Kidney (tissue), 14 donors: ENCODE measurements around the gene CFD. TPM values are rescaled to one million over a fixed set of nuclear protein-coding genes. Genes with fewer than 3 reads are reported as not detected.

Experiments used
- DNase-seq, 5 donors: peaks; one replicate each; pipeline ENCODE4 v3.0.0-alpha.2; 2013 to 2020
- FAIRE-seq: peaks from 2 replicates; lab custom pipeline; 2012; peaks lifted over from hg19 to GRCh38; lab: Jason Lieb, UNC
- H3K27ac ChIP-seq, 2 donors: one replicate each; pipeline ENCODE4 v1.7.0; 2013; ENCODE audit warnings: low read depth in 2 of 2, low read length in 2 of 2, inconsistent platforms in 1 of 2
- H3K27me3 ChIP-seq: one replicate; pipeline ENCODE4 v1.7.1; 2013; ENCODE audit warnings: low read length, inconsistent platforms; ENCODE audit not compliant: control insufficient read depth, insufficient read depth
- H3K36me3 ChIP-seq, 3 donors: one replicate each; pipeline versions ENCODE4 v1.7.0 to v1.7.1; 2013; ENCODE audit warnings: low read length in 3 of 3, control low read depth in 1 of 3, inconsistent platforms in 1 of 3; ENCODE audit not compliant: insufficient read depth in 3 of 3, control insufficient read depth in 2 of 3
- H3K4me1 ChIP-seq, 3 donors: one replicate each; pipeline versions ENCODE4 v1.7.0 to v1.7.1; 2013; ENCODE audit warnings: low read length in 3 of 3, inconsistent platforms in 1 of 3, low read depth in 1 of 3; ENCODE audit not compliant: control insufficient read depth in 2 of 3, insufficient read depth in 2 of 3
- H3K4me3 ChIP-seq, 3 donors: one replicate each; pipeline versions ENCODE4 v1.7.0 to v1.8.1; 2013; ENCODE audit warnings: low read length in 3 of 3, control low read depth in 1 of 3, inconsistent platforms in 1 of 3
- H3K9ac ChIP-seq, 3 donors: one replicate each; pipeline versions ENCODE4 v1.7.0 to v1.7.1; 2013; ENCODE audit warnings: low read length in 3 of 3, control low read depth in 1 of 3, inconsistent platforms in 1 of 3
- H3K9me3 ChIP-seq, 3 donors: one replicate each; pipeline versions ENCODE4 v1.7.0 to v1.7.1; 2013; ENCODE audit warnings: low read length in 3 of 3, control low read depth in 1 of 3, inconsistent platforms in 1 of 3; ENCODE audit not compliant: control insufficient read depth in 2 of 3, insufficient read depth in 1 of 3
- CTCF ChIP-seq: IDR thresholded peaks from 3 replicates; pipeline ENCODE4 v1.5.1; 2012; ENCODE audit warnings: mild to moderate bottlenecking, moderate library complexity, borderline replicate concordance; ENCODE audit not compliant: insufficient read depth; ENCODE audit errors: extremely low read depth
- intact Hi-C: fragments of 100-400 bp; cut with DNase I; formaldehyde crosslinking; loops from one replicate; pipeline ENCODE4 v1.11.1; 2022
- polyA plus RNA-seq: library from polyadenylated mRNA; stranded (reverse); fragments of 350-450 nt; fragmentation: Illumina TruSeq; extraction: RNeasy Lipid Tissue Mini Kit (QIAGEN cat#74804); gene quantifications from one replicate; pipeline ENCODE4 v1.2.3, GENCODE V29; 2014; ENCODE audit warnings: low read depth, low replicate concordance; ENCODE audit not compliant: insufficient read depth
- total RNA-seq: library from RNA; stranded (reverse); fragmentation: NEBNext Ultra II Directional; extraction: Animal tissue kit (Norgen Biotek cat#: 25700); gene quantifications from one replicate; pipeline ENCODE4 v1.2.1, GENCODE V29; 2021
- donor health status: control.
- donor health status: control.
- donor health status: control.
- donor health status: control.
- donor health status: control.
- donor health status: DM: yes; HTN: yes; CAD: no.
- donor health status: Normal renal cell carcinoma (clear cell type).

Gene CFD
- total and polyA plus RNA-seq, 2 donors from 2014 or later, result 4.6 to 35.1 TPM

- DNase-seq, result peak in 4 of 5 donors; percentile 81 to 92 (median 86)
- Histone ChIP-seq H3K27me3 (no peaks in the 10 kb centered on the region), H3K4me1 (no peaks in the 10 kb centered on the region), H3K9me3 (no peaks in the 10 kb centered on the region), H3K27ac (no peak overlapping the region), H3K4me3 (no peak overlapping the region), H3K36me3 (no peaks in the 10 kb centered on the region), H3K9ac (no peak overlapping the region)
- no peak for FAIRE-seq
- intact Hi-C loops, result no loop called here
- no peak for TF ChIP-seq CTCF
Measured at GRCh38 chr19:903266-903797, 43.9 kb downstream of the CFD start.

- DNase-seq, result no peak
- no peaks in the 10 kb centered on the region for H3K9me3 ChIP-seq
- no peak for TF ChIP-seq CTCF
- no peaks in the 10 kb centered on the region for H3K4me1 ChIP-seq
- no peak overlapping the region for H3K9ac ChIP-seq
- no peak overlapping the region for H3K27ac ChIP-seq
- no peak for FAIRE-seq
- H3K36me3 ChIP-seq, result no peaks in the 10 kb centered on the region
- intact Hi-C loops, result no loop called here
- no peaks in the 10 kb centered on the region for H3K27me3 ChIP-seq
- no peak overlapping the region for H3K4me3 ChIP-seq
Measured at GRCh38 chr19:904545-904944, 45.1 kb downstream of the CFD start.

GRCh38 chr19:906480-906879 lies 47.0 kb downstream of the CFD start:
- DNase-seq (no peak), FAIRE-seq (no peak)
- Histone ChIP-seq H3K4me1 (peaks cover 0 to 2% (median 0%) of the 10 kb centered on the region in 3 donors), H3K36me3 (no peaks in the 10 kb centered on the region), H3K27me3 (no peaks in the 10 kb centered on the region), H3K27ac (no peak overlapping the region), H3K9ac (no peak overlapping the region), H3K4me3 (no peak overlapping the region), H3K9me3 (no peaks in the 10 kb centered on the region)
- intact Hi-C loops, result no loop called here
- TF ChIP-seq CTCF, result no peak
